ENCODE data around the gene PTGIR.

GRCh38 chr19:46644720-46645119 is 19.8 kb upstream of the PTGIR start:
- TF ChIP-seq CTCF (IDR thresholded peaks at IDR 0.05) (no peak), POLR2A (IDR thresholded peaks at IDR 0.05) (no peak), EP300 (IDR thresholded peaks at IDR 0.05) (no peak)

Measured in ovary (tissue), 3 donors.